NCI-H1092 (cell line): ENCODE data around the gene TCP11.

ENCODE experiments used
- DNase-seq: peaks from one replicate; lab custom pipeline; 2025; lab: John Stamatoyannopoulos, UW

TCP11 gene

GRCh38 chr6:35092362-35093117 lies 48.6 kb downstream of the TCP11 start:
- DNase-seq: no peak

- DNase-seq: no peak
Observed at GRCh38 chr6:35091346-35092083, 49.6 kb downstream of the TCP11 start.

GRCh38 chr6:35090734-35091133 lies 50.4 kb downstream of the TCP11 start:
- no peak for DNase-seq

GRCh38 chr6:35089935-35090505 lies 51.1 kb downstream of the TCP11 start:
- DNase-seq: no peak

GRCh38 chr6:35089216-35089934 lies 51.8 kb downstream of the TCP11 start:
- no peak for DNase-seq

- DNase-seq: no peak
Observed at GRCh38 chr6:35088281-35089215, 52.6 kb downstream of the TCP11 start.

DNA sequence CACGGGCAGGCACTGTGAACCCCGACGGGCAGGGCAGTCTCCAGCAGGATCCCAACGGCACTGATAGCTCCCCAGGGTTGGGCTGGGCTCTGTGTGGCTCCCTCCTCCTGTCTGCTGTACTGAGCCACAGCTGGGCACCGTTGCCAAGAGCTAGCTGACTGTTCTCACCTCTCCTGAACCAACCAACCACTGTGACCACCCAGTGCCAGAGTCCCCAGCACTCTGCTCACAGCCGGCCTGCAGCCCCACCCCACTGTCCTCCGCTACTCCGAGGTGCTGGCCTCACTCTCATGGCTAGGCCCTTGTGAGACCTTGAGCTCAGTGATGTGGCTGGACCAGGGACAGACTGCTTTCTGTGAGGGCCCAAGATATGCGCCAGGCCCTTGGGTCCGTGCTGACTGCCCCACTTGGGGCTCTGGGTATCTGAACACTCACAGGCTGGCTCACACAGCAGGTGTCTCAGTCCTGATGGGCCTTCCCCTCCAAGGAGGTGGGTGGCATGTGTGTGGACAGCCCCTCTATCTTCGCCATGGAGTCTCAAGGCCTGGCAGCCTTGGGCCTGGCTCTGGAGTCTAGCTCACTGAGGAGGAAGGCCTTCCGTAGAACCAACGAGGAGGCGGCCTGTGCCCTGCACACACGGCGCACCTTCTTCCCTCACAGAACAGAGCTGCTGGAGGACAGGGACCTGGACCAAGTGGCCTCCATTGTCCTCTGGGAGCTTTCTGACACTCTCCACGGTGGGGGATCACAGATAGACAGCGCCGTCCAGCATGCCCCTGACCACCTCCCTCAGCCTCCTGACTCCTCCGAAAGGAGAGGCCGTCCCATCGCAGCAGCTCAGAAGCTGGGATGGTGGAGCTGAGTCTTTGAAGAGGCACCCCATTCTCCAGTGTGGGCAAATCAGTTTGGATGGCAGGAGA lies 53.5 kb downstream of the TCP11 start:
- DNase-seq: no peak

GRCh38 chr6:35086636-35087360 lies 54.3 kb downstream of the TCP11 start:
- no peak for DNase-seq

- no peak for DNase-seq
Observed at GRCh38 chr6:35086282-35086632, 54.9 kb downstream of the TCP11 start.

DNA sequence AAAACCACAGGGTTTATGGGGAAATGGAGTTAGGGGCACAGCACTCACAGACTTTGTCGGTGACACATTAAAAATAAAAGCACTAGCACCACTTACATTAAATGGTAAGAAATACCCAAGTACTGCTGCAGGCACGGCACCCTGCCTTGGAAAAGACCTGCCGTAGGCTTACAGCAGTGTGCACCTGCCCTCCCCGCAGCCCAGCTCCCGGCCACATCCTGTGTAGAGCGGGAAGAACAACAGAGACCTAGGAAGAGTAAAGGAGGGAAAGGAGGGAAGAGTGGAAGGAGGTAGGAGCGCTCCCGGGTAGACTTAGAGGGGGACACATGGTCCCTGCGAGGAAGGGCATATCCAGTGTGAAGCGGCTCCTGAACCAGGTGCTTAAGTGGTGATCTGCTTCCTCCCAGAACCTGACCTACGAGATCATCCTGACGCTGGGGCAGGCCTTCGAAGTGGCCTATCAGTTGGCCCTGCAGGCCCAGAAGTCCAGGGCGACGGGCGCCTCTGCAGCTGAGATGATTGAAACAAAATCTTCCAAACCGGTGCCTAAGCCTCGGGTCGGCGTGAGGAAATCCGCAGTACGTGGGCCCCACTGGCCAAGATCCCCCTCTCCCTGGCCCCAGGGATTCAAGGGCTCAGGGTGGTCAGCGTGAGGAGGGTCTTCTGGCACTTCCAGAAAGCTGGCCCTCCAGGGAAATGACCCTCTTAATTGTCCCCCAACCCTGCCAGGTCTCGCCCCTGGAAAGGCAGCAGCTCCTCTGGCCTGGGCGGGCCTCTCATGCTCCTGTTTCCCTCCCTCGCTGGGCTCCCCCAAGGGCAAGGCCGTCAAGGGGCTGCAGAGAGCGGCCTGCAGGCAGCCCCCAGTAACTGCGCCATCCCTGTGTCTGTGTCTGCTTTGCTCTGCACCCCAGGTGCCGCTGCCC lies 55.5 kb downstream of the TCP11 start:
- no peak for DNase-seq

GRCh38 chr6:35084511-35085203 lies 56.5 kb downstream of the TCP11 start:
- no peak for DNase-seq

GRCh38 chr6:35084041-35084491 lies 57.1 kb downstream of the TCP11 start:
- no peak for DNase-seq

- no peak for DNase-seq
Observed at GRCh38 chr6:35083507-35083906, 57.6 kb downstream of the TCP11 start.

DNA sequence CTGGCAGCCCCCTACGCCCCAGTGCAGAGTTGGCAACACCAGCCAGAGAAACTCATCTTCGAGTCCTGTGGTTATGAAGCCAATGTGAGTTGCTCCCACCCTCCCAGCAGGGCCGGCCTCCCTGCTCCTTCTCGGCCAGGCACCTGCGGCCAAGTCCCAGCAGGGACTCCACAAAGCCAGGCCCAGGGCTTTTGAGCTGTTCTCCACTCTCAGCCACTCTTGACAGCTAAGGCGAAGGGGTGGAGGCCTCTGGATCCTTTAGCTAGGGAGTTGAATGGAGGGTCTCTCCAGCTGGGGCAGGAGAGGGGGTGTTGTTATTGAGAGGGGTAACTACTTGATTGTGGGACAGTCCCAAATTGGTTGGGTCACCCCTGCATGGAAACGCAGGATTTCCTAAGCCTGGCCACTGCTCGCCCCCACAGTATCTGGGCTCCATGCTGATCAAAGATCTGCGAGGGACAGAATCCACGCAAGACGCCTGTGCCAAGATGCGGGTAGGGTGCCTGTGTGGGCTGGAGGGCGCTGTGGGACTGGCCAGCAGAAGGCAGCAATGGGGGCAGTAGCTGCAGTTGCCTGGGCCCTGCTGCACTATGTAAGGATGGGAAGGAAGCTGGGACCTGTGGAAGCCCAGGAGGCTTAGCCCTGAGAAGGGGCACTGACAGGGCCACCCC lies 58.3 kb downstream of the TCP11 start:
- DNase-seq: no peak

GRCh38 chr6:35082046-35082732 lies 59.0 kb downstream of the TCP11 start:
- DNase-seq: no peak

GRCh38 chr6:35081426-35081851 lies 59.7 kb downstream of the TCP11 start:
- DNase-seq: no peak
